Smooth muscle cell (in vitro differentiated cells): Measurements from ENCODE around the gene VAPB. TPM values are rescaled to one million over a fixed set of nuclear protein-coding genes. Genes with fewer than 3 reads are reported as not detected.
A peak's percentile ranks its signal among the peaks of the same experiment; 100 is the strongest.
"Not testable (repeated sequence)": the region's sequence is repeated elsewhere in the genome, so short reads cannot be mapped to it uniquely, and the experiment has no call there.

Experiments
- DNase-seq: peaks from one replicate; lab custom pipeline; 2025; ENCODE audit not compliant: unreplicated experiment; lab: John Stamatoyannopoulos, UW
- H2AFZ ChIP-seq: fragments of 200-600 bp; sonication (generic); 2 replicates; pipeline ENCODE4 v1.6.0; 2016; ENCODE audit warnings: antibody characterized with exemption, low read depth, mild to moderate bottlenecking
- H3F3A ChIP-seq: fragments of 200-600 bp; sonication (generic); 2 replicates; pipeline ENCODE4 v1.6.0; 2017; ENCODE audit warnings: antibody characterized with exemption, low read depth
- H3K27ac ChIP-seq: fragments of 200-600 bp; sonication (generic); 2 replicates; pipeline ENCODE4 v1.5.1; 2016; ENCODE audit warnings: low read depth, mild to moderate bottlenecking
- H3K27me3 ChIP-seq: fragments of 200-600 bp; sonication (generic); 2 replicates; pipeline ENCODE4 v1.6.1; 2016; ENCODE audit warnings: low read depth, mild to moderate bottlenecking
- H3K36me3 ChIP-seq: fragments of 200-600 bp; sonication (generic); 2 replicates; pipeline ENCODE4 v1.5.1; 2016; ENCODE audit warnings: low read depth
- H3K4me1 ChIP-seq: fragments of 200-600 bp; sonication (generic); 2 replicates; pipeline ENCODE4 v1.5.1; 2016; ENCODE audit warnings: low read depth
- H3K4me2 ChIP-seq: fragments of 200-600 bp; sonication (generic); 2 replicates; pipeline ENCODE4 v1.6.0; 2016; ENCODE audit warnings: mild to moderate bottlenecking
- H3K4me3 ChIP-seq: fragments of 200-600 bp; sonication (generic); 2 replicates; pipeline ENCODE4 v1.5.1; 2016; ENCODE audit warnings: mild to moderate bottlenecking
- H3K79me2 ChIP-seq: fragments of 200-600 bp; sonication (generic); 2 replicates; pipeline ENCODE4 v1.6.0; 2016; ENCODE audit warnings: low read depth, mild to moderate bottlenecking
- H3K9ac ChIP-seq: fragments of 200-600 bp; sonication (generic); 2 replicates; pipeline ENCODE4 v1.6.0; 2016; ENCODE audit warnings: low read depth
- H3K9me3 ChIP-seq: fragments of 200-600 bp; sonication (generic); replicated peaks from 2 replicates; pipeline ENCODE4 v1.5.1; 2016; ENCODE audit warnings: low read depth
- H4K20me1 ChIP-seq: fragments of 200-600 bp; sonication (generic); 2 replicates; pipeline ENCODE4 v1.6.0; 2016; ENCODE audit warnings: low read depth
- whole genome bisulfite sequencing: methylation state at CpG from one replicate; pipeline ENCODE4 v1.1.7; 2016; ENCODE audit warnings: low lambda C conversion rate; 5-methylcytosine and 5-hydroxymethylcytosine counted together
- polyA plus RNA-seq: library from polyadenylated mRNA; unstranded; fragments of >200 nt; fragmentation: Nextera tagmentation; extraction: Ambion mirVana; gene quantifications from 2 replicates; pipeline ENCODE4 v1.2.1, GENCODE V29; 2016
- total RNA-seq: library from RNA; depleted of rRNA; stranded (reverse); fragments of >200 nt; gene quantifications from 2 replicates; pipeline ENCODE4 v1.2.3, GENCODE V29; 2014
- TF ChIP-seq, protein P1 (sequence below): fragments of 200-600 bp; sonication (generic); IDR thresholded peaks from 2 replicates; pipeline ENCODE4 v1.5.1; 2017; ENCODE audit warnings: borderline replicate concordance, mild to moderate bottlenecking, antibody characterized with exemption; ENCODE audit not compliant: insufficient read depth, poor library complexity, severe bottlenecking

VAPB gene
- total and polyA plus RNA-seq, 2 experiments from 2014 or later = 14.9 to 28.2 TPM

GRCh38 chr20:58420798-58421496 lies 31.9 kb downstream of the VAPB start:
- peaks cover 66% of the 10 kb centered on the region for H3K79me2 ChIP-seq
- DNase-seq = no peak
- no peaks in the 10 kb centered on the region for H3F3A ChIP-seq
- peak overlapping the region; percentile 59 for H3K27ac ChIP-seq
- no peaks in the 10 kb centered on the region for H3K27me3 ChIP-seq
- no peak overlapping the region for H2AFZ ChIP-seq
- no peaks in the 10 kb centered on the region for H3K9me3 ChIP-seq
- peaks cover 4% of the 10 kb centered on the region for H3K36me3 ChIP-seq
- no peak overlapping the region for H3K4me2 ChIP-seq
- H4K20me1 ChIP-seq = peaks cover 94% of the 10 kb centered on the region
- no peak overlapping the region for H3K9ac ChIP-seq
- peaks cover 15% of the 10 kb centered on the region for H3K4me1 ChIP-seq
- 70% methylated on average over 5 of the region's 5 CpGs for WGBS
- no peak overlapping the region for H3K4me3 ChIP-seq
- TF ChIP-seq, protein P1, sequence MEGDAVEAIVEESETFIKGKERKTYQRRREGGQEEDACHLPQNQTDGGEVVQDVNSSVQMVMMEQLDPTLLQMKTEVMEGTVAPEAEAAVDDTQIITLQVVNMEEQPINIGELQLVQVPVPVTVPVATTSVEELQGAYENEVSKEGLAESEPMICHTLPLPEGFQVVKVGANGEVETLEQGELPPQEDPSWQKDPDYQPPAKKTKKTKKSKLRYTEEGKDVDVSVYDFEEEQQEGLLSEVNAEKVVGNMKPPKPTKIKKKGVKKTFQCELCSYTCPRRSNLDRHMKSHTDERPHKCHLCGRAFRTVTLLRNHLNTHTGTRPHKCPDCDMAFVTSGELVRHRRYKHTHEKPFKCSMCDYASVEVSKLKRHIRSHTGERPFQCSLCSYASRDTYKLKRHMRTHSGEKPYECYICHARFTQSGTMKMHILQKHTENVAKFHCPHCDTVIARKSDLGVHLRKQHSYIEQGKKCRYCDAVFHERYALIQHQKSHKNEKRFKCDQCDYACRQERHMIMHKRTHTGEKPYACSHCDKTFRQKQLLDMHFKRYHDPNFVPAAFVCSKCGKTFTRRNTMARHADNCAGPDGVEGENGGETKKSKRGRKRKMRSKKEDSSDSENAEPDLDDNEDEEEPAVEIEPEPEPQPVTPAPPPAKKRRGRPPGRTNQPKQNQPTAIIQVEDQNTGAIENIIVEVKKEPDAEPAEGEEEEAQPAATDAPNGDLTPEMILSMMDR = no peak

DNA sequence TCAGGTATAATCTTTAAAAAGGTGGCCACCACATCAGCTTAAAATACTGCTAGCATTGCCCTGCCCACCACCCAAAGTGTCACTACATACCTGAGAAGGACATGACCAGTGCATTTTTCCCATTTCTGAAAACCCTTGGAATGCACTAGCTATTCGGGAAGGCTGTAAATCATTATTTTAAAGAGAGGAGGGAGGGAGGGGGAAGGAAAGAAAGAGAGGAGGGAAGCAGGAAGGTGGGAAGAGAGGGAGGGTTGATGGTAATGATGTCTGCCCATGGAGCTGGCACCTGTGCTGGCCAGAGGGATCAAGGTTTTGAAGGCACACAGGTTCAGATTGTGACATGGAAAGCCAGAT lies 32.4 kb downstream of the VAPB start:
- H3K79me2 ChIP-seq = peaks cover 66% of the 10 kb centered on the region
- H3K9me3 ChIP-seq = no peaks in the 10 kb centered on the region
- no peak overlapping the region for H3K9ac ChIP-seq
- 70% methylated on average over 1 of the region's 1 CpG for WGBS
- no peak overlapping the region for H3K4me3 ChIP-seq
- peaks cover 94% of the 10 kb centered on the region for H4K20me1 ChIP-seq
- H2AFZ ChIP-seq = no peak overlapping the region
- H3K4me1 ChIP-seq = peaks cover 15% of the 10 kb centered on the region
- peaks cover 4% of the 10 kb centered on the region for H3K36me3 ChIP-seq
- TF ChIP-seq, protein P1 = no peak
- no peaks in the 10 kb centered on the region for H3K27me3 ChIP-seq
- no peak overlapping the region for H3K27ac ChIP-seq
- H3K4me2 ChIP-seq = no peak overlapping the region
- no peaks in the 10 kb centered on the region for H3F3A ChIP-seq
- no peak for DNase-seq

- Histone ChIP-seq H3K79me2 (peaks cover 62% of the 10 kb centered on the region), H3K9me3 (no peaks in the 10 kb centered on the region), H3F3A (no peaks in the 10 kb centered on the region), H3K27ac (no peak overlapping the region), H3K9ac (no peak overlapping the region), H4K20me1 (peaks cover 95% of the 10 kb centered on the region), H3K4me3 (no peak overlapping the region), H2AFZ (no peak overlapping the region), H3K36me3 (no peaks in the 10 kb centered on the region), H3K4me1 (peaks cover 15% of the 10 kb centered on the region), H3K4me2 (no peak overlapping the region), H3K27me3 (no peaks in the 10 kb centered on the region)
- no peak for DNase-seq
- TF ChIP-seq, protein P1 = no peak
- 90% methylated on average over 6 of the region's 6 CpGs for WGBS
Measured at GRCh38 chr20:58424218-58424969, 35.4 kb downstream of the VAPB start.

DNA sequence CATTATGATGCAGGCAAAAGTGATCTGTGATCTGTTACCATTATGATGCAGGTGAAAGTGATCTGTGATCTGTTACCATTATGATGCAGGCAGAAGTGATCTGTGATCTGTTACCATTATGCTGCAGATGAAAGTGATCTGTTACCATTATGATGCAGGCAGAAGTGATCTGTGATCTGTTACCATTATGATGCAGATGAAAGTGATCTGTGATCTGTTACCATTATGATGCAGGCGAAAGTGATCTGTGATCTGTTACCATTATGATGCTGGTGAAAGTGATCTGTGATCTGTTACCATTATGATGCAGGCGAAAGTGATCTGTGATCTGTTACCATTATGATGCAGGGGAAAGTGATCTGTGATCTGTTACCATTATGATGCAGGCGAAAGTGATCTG lies 38.5 kb downstream of the VAPB start:
- Histone ChIP-seq H3K4me1 (peaks cover 15% of the 10 kb centered on the region), H3K79me2 (peaks cover 84% of the 10 kb centered on the region), H4K20me1 (peaks cover 94% of the 10 kb centered on the region)
- H3K4me2 ChIP-seq, H3K36me3 ChIP-seq, H3K27ac ChIP-seq, H3K9me3 ChIP-seq, H2AFZ ChIP-seq, DNase-seq, H3K27me3 ChIP-seq, H3K4me3 ChIP-seq, H3F3A ChIP-seq, H3K9ac ChIP-seq: not testable (repeated sequence)
- 98% methylated on average over 3 of the region's 3 CpGs for WGBS
